HEK293 (cell line): Measurements from ENCODE around the gene SSTR1.

Experiments
- CTCF ChIA-PET: fragments of 350-600 bp; formaldehyde crosslinking; extraction: SDS; loops from one replicate; lab custom pipeline; 2021; ENCODE audit warnings: antibody characterized with exemption; lab: Yijun Ruan, JAX
- POLR2A ChIA-PET: fragments of 300-600 bp; formaldehyde crosslinking; extraction: SDS; loops from one replicate; lab custom pipeline; 2020; ENCODE audit warnings: antibody characterized with exemption, inconsistent platforms; lab: Yijun Ruan, JAX
- H3K27ac ChIP-seq: fragments of 200-500 bp; sonication (Bioruptor generic); 2 replicates; pipeline ENCODE4 v1.5.1; 2014; ENCODE audit warnings: low read depth, low read length, control low read depth, inconsistent platforms; ENCODE audit errors: extremely low read depth
- H3K36me3 ChIP-seq, 2 experiments: fragments of 200-500 bp in 1 of 2; sonication (Bioruptor generic) in 1 of 2; 1 replicate in 1 of 2; 2 replicates in 1 of 2; pipeline ENCODE4 v1.5.1; 2014 to 2017; ENCODE audit warnings: inconsistent platforms in 2 of 2, low read length in 2 of 2; ENCODE audit not compliant: control insufficient read depth in 2 of 2, insufficient read depth in 1 of 2
- H3K4me1 ChIP-seq: fragments of 200-500 bp; sonication (Bioruptor generic); 2 replicates; pipeline ENCODE4 v1.5.1; 2014; ENCODE audit warnings: mild to moderate bottlenecking, low read length, inconsistent platforms; ENCODE audit not compliant: control insufficient read depth, insufficient read depth
- H3K4me3 ChIP-seq: 2 replicates; pipeline ENCODE4 v1.5.1; 2011; ENCODE audit warnings: low read depth, mild to moderate bottlenecking, control low read depth, low read length, moderate library complexity
- H3K9me3 ChIP-seq: fragments of 200-500 bp; sonication (Bioruptor generic); 2 replicates; pipeline ENCODE4 v1.5.1; 2014; ENCODE audit warnings: low read depth, low read length, inconsistent platforms; ENCODE audit not compliant: control insufficient read depth, insufficient read depth
- EGR2 ChIP-seq: fragments of 450-650 bp; formaldehyde crosslinking; IDR thresholded peaks from 2 replicates; pipeline ENCODE4 v1.5.1; 2016; ENCODE audit warnings: low read depth, missing biosample characterization, missing genetic modification characterization
- HOXD13 ChIP-seq: sonication (generic); formaldehyde crosslinking; IDR thresholded peaks from 2 replicates; pipeline ENCODE4 v1.8.0; 2022; ENCODE audit warnings: missing genetic modification reagents, borderline replicate concordance
- KLF8 ChIP-seq: fragments of 450-650 bp; formaldehyde crosslinking; IDR thresholded peaks from 2 replicates; pipeline ENCODE4 v1.5.1; 2016; ENCODE audit warnings: missing biosample characterization, missing genetic modification characterization
- ZBTB26 ChIP-seq: fragments of 450-650 bp; formaldehyde crosslinking; optimal IDR thresholded peaks from 2 replicates; pipeline ENCODE3; 2016; ENCODE audit warnings: missing biosample characterization, mild to moderate bottlenecking, missing genetic modification characterization
- ZFP41 ChIP-seq: fragments of 450-650 bp; formaldehyde crosslinking; IDR thresholded peaks from 2 replicates; pipeline ENCODE4 v1.5.1; 2016; ENCODE audit warnings: missing biosample characterization, missing genetic modification characterization, borderline replicate concordance
- ZNF132 ChIP-seq: fragments of 450-650 bp; formaldehyde crosslinking; IDR thresholded peaks from 2 replicates; pipeline ENCODE4 v1.5.1; 2017; ENCODE audit warnings: missing biosample characterization, missing genetic modification characterization, borderline replicate concordance
- ZNF140 ChIP-seq: fragments of 450-650 bp; formaldehyde crosslinking; IDR thresholded peaks from 2 replicates; pipeline ENCODE4 v1.5.1; 2016; ENCODE audit warnings: missing biosample characterization, missing genetic modification characterization
- ZNF146 ChIP-seq: fragments of 450-650 bp; formaldehyde crosslinking; IDR thresholded peaks from 2 replicates; pipeline ENCODE4 v1.5.1; 2016; ENCODE audit warnings: missing biosample characterization, missing genetic modification characterization
- ZNF148 ChIP-seq: fragments of 450-650 bp; formaldehyde crosslinking; IDR thresholded peaks from 2 replicates; pipeline ENCODE4 v1.5.0; 2017; ENCODE audit warnings: missing biosample characterization, missing genetic modification characterization, borderline replicate concordance
- ZNF16 ChIP-seq: fragments of 450-650 bp; formaldehyde crosslinking; IDR thresholded peaks from 2 replicates; pipeline ENCODE4 v1.5.1; 2016; ENCODE audit warnings: low read depth, missing biosample characterization, missing genetic modification characterization
- ZNF221 ChIP-seq: fragments of 450-650 bp; formaldehyde crosslinking; IDR thresholded peaks from 2 replicates; pipeline ENCODE4 v1.5.1; 2017; ENCODE audit warnings: missing biosample characterization, missing genetic modification characterization, borderline replicate concordance
- ZNF223 ChIP-seq: fragments of 450-650 bp; formaldehyde crosslinking; IDR thresholded peaks from 2 replicates; pipeline ENCODE4 v1.5.1; 2016; ENCODE audit warnings: missing biosample characterization, missing genetic modification characterization
- ZNF248 ChIP-seq: fragments of 450-650 bp; formaldehyde crosslinking; IDR thresholded peaks from 2 replicates; pipeline ENCODE4 v1.5.1; 2017; ENCODE audit warnings: missing biosample characterization, missing genetic modification characterization
- ZNF311 ChIP-seq: fragments of 450-650 bp; formaldehyde crosslinking; IDR thresholded peaks from 2 replicates; pipeline ENCODE4 v1.5.1; 2017; ENCODE audit warnings: missing biosample characterization, missing genetic modification characterization, borderline replicate concordance
- ZNF350 ChIP-seq: fragments of 450-650 bp; formaldehyde crosslinking; IDR thresholded peaks from 2 replicates; pipeline ENCODE4 v1.5.0; 2017; ENCODE audit warnings: missing biosample characterization, mild to moderate bottlenecking, missing genetic modification characterization
- ZNF394 ChIP-seq: fragments of 450-650 bp; formaldehyde crosslinking; IDR thresholded peaks from 2 replicates; pipeline ENCODE4 v1.5.1; 2016; ENCODE audit warnings: missing biosample characterization, missing genetic modification characterization, mild to moderate bottlenecking, moderate library complexity, borderline replicate concordance
- ZNF473 ChIP-seq: fragments of 450-650 bp; formaldehyde crosslinking; IDR thresholded peaks from 2 replicates; pipeline ENCODE4 v1.5.1; 2017; ENCODE audit warnings: missing biosample characterization, missing genetic modification characterization
- ZNF518A ChIP-seq: fragments of 450-650 bp; formaldehyde crosslinking; conservative IDR thresholded peaks from 2 replicates; pipeline ENCODE4 v1.5.1; 2016; ENCODE audit warnings: low read depth, missing biosample characterization, missing genetic modification characterization
- ZNF530 ChIP-seq: fragments of 450-650 bp; formaldehyde crosslinking; IDR thresholded peaks from 2 replicates; pipeline ENCODE4 v1.5.1; 2016; ENCODE audit warnings: low read depth, missing biosample characterization, missing genetic modification characterization
- ZNF544 ChIP-seq: fragments of 450-650 bp; formaldehyde crosslinking; IDR thresholded peaks from 2 replicates; pipeline ENCODE4 v1.5.0; 2017; ENCODE audit warnings: missing biosample characterization, missing genetic modification characterization
- ZNF596 ChIP-seq: fragments of 450-650 bp; IDR thresholded peaks from 2 replicates; pipeline ENCODE4 v1.5.0; 2018; ENCODE audit warnings: missing biosample characterization, mild to moderate bottlenecking, missing genetic modification characterization, moderate library complexity
- ZNF639 ChIP-seq: fragments of 450-650 bp; formaldehyde crosslinking; IDR thresholded peaks from 2 replicates; pipeline ENCODE4 v1.5.1; 2016; ENCODE audit warnings: missing biosample characterization, missing genetic modification characterization
- ZNF677 ChIP-seq: fragments of 450-650 bp; IDR thresholded peaks from 2 replicates; pipeline ENCODE4 v1.5.0; 2018; ENCODE audit warnings: missing biosample characterization, mild to moderate bottlenecking, missing genetic modification characterization, moderate library complexity
- ZNF777 ChIP-seq: fragments of 450-650 bp; formaldehyde crosslinking; IDR thresholded peaks from 2 replicates; pipeline ENCODE4 v1.5.1; 2017; ENCODE audit warnings: missing biosample characterization, missing genetic modification characterization, borderline replicate concordance
- ZSCAN18 ChIP-seq: fragments of 450-650 bp; formaldehyde crosslinking; IDR thresholded peaks from 2 replicates; pipeline ENCODE4 v1.5.1; 2016; ENCODE audit warnings: missing biosample characterization, missing genetic modification characterization

The SSTR1 gene

GRCh38 chr14:38174711-38175110 lies 33.0 kb upstream of the SSTR1 start:
- ChIA-PET POLR2A (no interaction called here), CTCF (no interaction called here)
- Histone ChIP-seq H3K36me3 (no peaks in the 10 kb centered on the region), H3K4me3 (no peak overlapping the region), H3K27ac (no peak overlapping the region), H3K9me3 (no peaks in the 10 kb centered on the region), H3K4me1 (no peaks in the 10 kb centered on the region)
- TF ChIP-seq ZNF146 (tag by site-specific recombination) (no peak), ZNF596 (tag by site-specific recombination) (no peak), ZNF473 (tag by site-specific recombination) (no peak), ZNF350 (tag by site-specific recombination) (no peak), HOXD13 (CRISPR knock-in tag) (no peak), ZFP41 (no peak), ZNF394 (no peak), ZNF221 (tag by site-specific recombination) (no peak)

GRCh38 chr14:38175658-38176057 lies 32.0 kb upstream of the SSTR1 start:
- Histone ChIP-seq H3K27ac (no peak overlapping the region), H3K4me3 (no peak overlapping the region), H3K36me3 (no peaks in the 10 kb centered on the region), H3K4me1 (no peaks in the 10 kb centered on the region), H3K9me3 (no peaks in the 10 kb centered on the region)
- ChIA-PET POLR2A (no interaction called here), CTCF (interaction anchor here (0.5 kb wide), 1 partner anchor 303 kb away, joined by 5 read pairs; no protein-coding TSS in a partner anchor)
- TF ChIP-seq ZNF132 (tag by site-specific recombination) (no peak), ZNF311 (tag by site-specific recombination) (no peak), EGR2 (tag by site-specific recombination) (no peak), ZNF677 (no peak), ZNF530 (no peak), ZNF248 (tag by site-specific recombination) (no peak), ZBTB26 (tag by site-specific recombination) (no peak), ZNF140 (no peak), ZNF16 (tag by site-specific recombination) (no peak), ZNF473 (tag by site-specific recombination) (no peak), ZNF518A (tag by site-specific recombination) (no peak), ZNF777 (tag by site-specific recombination) (no peak), ZNF544 (no peak), KLF8 (tag by site-specific recombination) (no peak), ZNF148 (tag by site-specific recombination) (no peak), ZNF223 (tag by site-specific recombination) (no peak), ZSCAN18 (no peak), ZNF639 (no peak)
